GM12891 (cell line): ENCODE data around the gene SMARCC2.
"Not testable (repeated sequence)": the region's sequence is repeated elsewhere in the genome, so short reads cannot be mapped to it uniquely, and the experiment has no call there.

ENCODE experiments used
- DNase-seq: peaks from one replicate; pipeline ENCODE4 v3.0.0; 2011; ENCODE audit warnings: low spot score; ENCODE audit not compliant: insufficient read length
- FAIRE-seq: peaks from 2 replicates; lab custom pipeline; 2011; peaks lifted over from hg19 to GRCh38; lab: Jason Lieb, UNC
- PAX5 ChIP-seq: IDR thresholded peaks from 2 replicates; pipeline ENCODE4 v1.6.1; 2011; ENCODE audit warnings: low read length, moderate library complexity, mild to moderate bottlenecking; ENCODE audit not compliant: insufficient read depth, severe bottlenecking
- POLR2A ChIP-seq: IDR thresholded peaks from 2 replicates; pipeline ENCODE4 v1.6.1; 2011; ENCODE audit warnings: low read depth, low read length, control low read depth
- POLR2AphosphoS5 ChIP-seq: IDR thresholded peaks from 2 replicates; pipeline ENCODE4 v1.6.1; 2011; ENCODE audit warnings: low read depth, low read length, control low read depth
- POU2F2 ChIP-seq: IDR thresholded peaks from 2 replicates; pipeline ENCODE4 v1.6.1; 2011; ENCODE audit warnings: low read depth, mild to moderate bottlenecking, control low read depth, low read length, moderate library complexity
- SPI1 ChIP-seq: IDR thresholded peaks from 2 replicates; pipeline ENCODE4 v1.6.1; 2011; ENCODE audit warnings: low read depth, low read length, control low read depth
- TAF1 ChIP-seq: IDR thresholded peaks from 2 replicates; pipeline ENCODE4 v1.6.1; 2011; ENCODE audit warnings: low read depth, low read length, control low read depth

SMARCC2 gene

DNA sequence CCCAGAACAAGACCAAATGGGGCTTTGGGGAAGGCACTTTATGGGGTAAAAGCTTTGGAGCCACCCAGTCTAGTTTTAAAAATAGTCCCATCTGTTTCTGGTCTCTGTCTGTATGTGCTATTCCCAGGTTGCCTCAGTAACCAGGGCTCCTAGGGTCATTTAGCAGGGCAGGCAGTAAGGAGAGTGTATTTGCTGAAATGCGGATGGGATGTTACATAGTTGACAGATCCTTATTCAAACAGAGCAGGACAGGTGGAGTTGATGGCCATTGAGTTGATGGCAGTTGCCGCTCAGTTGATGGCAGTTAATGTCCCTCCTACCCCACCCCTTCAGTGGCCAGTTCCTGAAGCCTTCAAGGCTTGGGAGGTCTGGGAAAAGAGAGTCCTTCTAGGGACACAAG, 66.6 kb downstream of the SMARCC2 start:
- no peak for TF ChIP-seq POU2F2
- no peak for TF ChIP-seq TAF1
- TF ChIP-seq SPI1, result no peak
- TF ChIP-seq POLR2AphosphoS5, result no peak
- TF ChIP-seq PAX5, result no peak
- no peak for TF ChIP-seq POLR2A
- DNase-seq, result no peak
- no peak for FAIRE-seq

DNA sequence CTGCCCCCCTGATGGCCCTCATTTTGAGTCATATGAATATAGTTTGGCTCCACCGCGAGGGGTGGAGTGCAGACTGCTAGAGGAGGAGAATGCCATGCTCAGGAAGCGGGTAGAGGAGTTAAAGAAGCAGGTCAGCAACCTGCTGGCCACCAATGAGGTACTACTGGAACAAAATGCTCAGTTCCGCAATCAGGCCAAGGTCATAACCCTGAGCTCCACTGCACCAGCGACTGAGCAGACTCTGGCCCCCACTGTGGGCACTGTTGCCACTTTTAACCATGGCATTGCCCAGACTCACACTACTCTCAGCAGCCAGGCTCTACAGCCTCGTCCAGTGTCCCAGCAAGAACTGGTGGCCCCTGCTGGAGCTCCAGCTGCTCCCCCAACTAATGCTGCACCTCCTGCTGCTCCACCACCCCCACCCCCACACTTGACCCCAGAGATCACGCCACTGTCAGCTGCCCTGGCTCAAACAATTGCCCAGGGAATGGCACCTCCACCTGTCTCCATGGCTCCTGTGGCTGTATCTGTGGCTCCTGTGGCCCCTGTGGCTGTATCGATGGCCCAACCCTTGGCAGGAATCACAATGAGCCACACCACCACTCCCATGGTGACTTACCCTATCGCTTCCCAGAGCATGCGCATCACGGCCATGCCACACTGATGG, 67.9 kb downstream of the SMARCC2 start:
- no peak for DNase-seq
- TF ChIP-seq SPI1 (no peak), TAF1 (no peak), POLR2A (no peak), POU2F2 (no peak), PAX5 (no peak)
- no peak for FAIRE-seq

DNA sequence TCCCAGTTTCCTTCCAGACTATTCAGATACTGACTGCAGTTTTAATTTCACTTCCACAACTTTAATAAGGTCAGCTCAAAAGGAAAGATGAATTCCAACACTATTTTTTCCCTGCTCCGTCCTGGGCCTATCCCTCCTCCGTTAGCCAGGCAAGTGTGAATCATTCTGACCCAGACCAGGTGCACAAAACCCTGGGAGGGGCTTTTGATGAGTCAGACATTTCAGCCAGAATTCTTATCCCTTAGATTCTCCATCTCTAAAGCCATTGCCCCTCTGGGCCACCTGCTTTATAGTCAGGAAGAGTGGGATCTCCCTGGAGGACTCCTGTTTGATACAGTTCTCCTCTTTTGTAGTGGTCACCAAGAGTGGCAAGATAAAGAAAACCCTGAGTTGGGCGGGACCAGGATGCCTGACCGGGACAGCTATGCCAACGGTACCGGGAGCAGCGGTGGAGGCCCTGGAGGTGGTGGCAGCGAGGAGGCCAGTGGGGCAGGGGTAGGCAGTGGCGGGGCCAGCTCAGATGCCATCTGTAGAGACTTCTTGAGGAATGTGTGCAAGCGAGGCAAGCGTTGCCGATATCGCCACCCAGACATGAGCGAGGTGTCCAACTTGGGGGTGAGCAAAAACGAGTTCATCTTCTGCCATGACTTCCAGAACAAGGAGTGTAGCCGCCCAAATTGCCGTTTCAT, 69.0 kb downstream of the SMARCC2 start:
- FAIRE-seq, result no peak
- no peak for TF ChIP-seq POLR2A
- no peak for TF ChIP-seq TAF1
- no peak for TF ChIP-seq POU2F2
- TF ChIP-seq SPI1, result no peak
- no peak for TF ChIP-seq POLR2AphosphoS5
- no peak for TF ChIP-seq PAX5
- no peak for DNase-seq

DNA sequence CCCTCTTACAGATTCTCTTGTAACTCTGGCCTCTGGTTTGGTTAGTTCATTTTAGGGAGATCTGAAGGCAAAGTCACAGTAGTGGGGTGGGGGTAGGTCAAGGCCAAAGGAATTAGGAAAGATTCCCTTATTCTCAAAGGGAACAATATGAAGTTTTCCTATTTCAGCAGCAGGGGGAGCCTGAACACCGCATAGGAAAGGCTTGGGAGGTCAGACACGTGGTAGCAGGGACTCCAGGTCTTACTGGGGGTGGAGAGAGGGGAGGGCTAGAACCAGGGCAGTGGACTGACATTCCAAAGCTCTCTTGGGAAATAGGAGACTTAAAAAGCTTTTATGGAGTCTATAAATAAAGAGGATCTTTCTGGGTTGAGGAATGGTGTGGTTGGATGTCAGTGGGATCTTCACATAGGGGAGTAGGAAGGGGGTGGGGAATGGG, 69.9 kb downstream of the SMARCC2 start:
- FAIRE-seq (no peak), DNase-seq (no peak)
- no peak for TF ChIP-seq PAX5
- no peak for TF ChIP-seq SPI1
- TF ChIP-seq POLR2A, result no peak
- TF ChIP-seq TAF1, result no peak
- no peak for TF ChIP-seq POLR2AphosphoS5
- no peak for TF ChIP-seq POU2F2

DNA sequence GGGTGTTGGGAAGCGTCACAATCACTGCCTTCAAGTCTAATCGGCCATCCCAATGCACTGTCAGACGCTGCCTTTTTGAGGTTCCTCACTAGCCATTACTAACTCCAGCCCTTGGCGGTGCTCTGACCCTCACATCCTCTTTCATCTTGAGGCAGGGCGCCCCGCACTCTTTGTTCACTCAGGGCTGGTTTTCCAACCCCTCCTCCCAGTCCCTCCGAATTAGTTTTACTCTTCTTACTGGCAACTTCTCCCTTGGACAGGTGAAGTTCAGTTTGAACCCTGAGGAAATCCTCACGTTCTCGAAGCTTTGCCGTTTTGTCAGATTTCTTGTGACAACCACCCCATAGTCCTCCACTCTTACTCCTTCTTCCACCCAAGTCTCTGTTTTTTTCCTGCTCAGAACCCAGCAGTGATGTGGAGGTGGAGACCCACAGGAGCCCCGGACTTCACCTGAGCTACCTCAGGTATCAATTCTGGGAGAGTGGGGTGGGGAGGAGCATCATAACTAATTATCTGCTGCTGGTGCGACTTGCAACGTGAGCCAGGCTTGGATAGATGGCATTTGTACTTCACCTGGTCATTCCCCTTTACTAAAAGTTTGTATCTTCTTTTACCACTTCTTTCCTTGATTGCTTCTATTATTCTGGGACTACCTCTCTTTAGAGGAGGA, 70.5 kb downstream of the SMARCC2 start:
- DNase-seq (no peak), FAIRE-seq (no peak)
- TF ChIP-seq SPI1 (peak; percentile 20; the same call in 1 of the 2 replicates), POLR2AphosphoS5 (no peak)

DNA sequence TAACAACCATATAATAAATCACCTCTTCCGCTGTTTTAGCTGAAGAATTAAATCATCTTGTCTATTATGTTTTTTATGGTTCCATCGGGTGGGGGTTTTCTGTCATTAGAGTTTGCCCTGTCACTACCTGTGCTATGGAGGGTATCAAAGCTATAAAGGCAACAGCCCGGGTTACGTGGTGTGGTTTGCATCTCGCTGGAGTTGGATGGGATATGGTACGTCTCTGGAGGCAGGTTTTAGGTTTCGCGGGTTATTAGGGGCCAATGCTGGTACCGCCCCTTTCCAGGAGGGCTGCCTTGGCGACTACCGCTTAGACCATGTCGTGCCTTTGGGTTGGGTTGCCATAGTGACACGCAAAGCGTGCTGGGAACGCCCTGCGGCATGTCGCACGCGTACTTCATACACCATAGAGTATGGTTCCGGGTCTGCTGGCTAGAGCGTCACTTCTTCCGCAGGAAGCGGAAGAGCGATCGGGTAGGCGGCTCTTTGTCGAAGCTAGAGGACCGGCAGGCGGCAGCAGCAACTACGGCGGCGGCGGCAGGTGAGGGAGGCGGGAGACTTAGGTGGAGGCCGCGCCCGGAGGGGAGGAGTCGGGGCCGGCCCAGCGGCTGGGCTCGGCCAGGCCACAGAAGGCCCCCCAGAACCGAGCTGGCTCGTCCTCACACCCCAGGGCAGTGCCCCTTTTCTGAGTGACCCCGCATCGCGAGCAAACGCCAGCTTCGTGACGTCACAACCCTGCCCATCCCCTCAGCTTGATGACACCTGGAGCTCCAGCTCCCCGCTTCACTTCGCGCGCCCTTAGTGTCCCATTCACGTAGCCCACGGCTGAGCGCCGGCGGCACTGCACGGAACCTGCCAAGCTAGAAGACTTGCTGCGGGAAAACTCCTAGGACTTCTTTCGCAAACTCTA, 71.2 kb downstream of the SMARCC2 start, which contains the start of gene ZC3H10:
Gene ZC3H10 (plus strand): TSS at position 489 of the 910 bp plus-strand sequence. CDS start 2,297 bp downstream, outside the sequence.
- FAIRE-seq (peak; percentile 100), DNase-seq (peak; percentile 88)
- TF ChIP-seq POLR2A (peak; percentile 99), POU2F2 (peak; percentile 98), TAF1 (peak; percentile 28; the same call in 1 of the 2 replicates), SPI1 (peak; percentile 55), PAX5 (no peak), POLR2AphosphoS5 (peak; percentile 100)

DNA sequence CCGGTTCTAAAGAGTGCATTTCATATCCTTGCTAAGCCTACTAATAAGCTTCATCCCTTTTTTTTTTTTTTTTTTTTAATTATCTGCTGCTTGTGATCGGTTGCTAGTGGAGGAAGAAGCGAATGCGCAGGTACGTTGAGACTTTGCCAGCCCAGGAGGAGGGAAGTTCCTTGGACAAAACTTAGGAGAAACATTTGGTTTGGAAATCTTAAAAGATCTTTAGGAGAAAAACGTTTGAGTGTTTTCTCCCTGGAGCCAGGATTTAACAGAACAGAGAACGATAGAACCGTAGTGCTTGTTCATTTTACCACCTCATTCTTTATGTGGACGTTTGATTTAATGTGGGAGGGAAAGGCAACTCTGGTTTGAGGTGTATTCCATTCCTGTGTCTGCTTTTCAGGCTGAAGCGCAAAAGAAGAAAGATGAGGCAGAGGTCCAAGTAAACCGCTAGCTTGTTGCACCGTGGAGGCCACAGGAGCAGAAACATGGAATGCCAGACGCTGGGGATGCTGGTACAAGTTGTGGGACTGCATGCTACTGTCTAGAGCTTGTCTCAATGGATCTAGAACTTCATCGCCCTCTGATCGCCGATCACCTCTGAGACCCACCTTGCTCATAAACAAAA, 72.1 kb downstream of the SMARCC2 start:
- not testable (repeated sequence) for FAIRE-seq, DNase-seq

DNA sequence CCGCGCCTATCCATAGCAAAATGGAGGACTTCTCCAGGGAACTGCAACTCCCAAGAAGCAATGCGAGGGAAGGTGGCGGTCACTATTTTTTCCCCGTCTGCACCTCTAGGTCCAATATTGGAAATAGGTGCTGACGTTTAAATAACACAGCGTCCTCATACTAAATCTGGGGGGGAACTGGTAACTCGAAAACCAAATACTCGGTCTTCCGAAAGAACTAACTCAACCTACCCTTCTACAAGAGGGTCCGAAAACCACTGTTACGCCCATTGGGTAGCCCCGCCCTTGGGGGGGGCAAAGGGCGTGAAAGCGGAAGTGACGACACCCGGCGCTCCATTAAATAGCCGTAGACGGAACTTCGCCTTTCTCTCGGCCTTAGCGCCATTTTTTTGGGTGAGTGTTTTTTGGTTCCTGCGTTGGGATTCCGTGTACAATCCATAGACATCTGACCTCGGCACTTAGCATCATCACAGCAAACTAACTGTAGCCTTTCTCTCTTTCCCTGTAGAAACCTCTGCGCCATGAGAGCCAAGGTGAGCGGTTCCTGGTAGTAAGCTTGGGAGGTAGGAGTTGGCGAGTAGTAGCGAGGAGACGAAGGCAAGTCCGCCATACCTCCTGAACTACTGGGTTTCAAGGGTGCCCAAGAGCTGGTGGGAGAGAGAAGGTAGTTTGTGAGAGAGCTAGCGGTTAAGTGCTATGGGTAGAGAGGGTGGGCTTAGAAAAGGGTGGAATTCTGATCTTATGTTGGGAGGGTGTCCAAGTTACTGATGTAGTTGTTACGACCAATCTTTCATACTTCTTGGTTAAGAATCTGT, 72.8 kb downstream of the SMARCC2 start, which contains the start of gene RPL41:
Gene RPL41 (plus strand): TSS at position 367 of the 815 bp plus-strand sequence.
- TF ChIP-seq PAX5 (no peak), POLR2AphosphoS5 (peak; percentile 100), POU2F2 (peak; percentile 96), SPI1 (peak; percentile 79), POLR2A (peak; percentile 100), TAF1 (peak; percentile 99)
- FAIRE-seq (peak; percentile 94), DNase-seq (no peak)
